ENCODE results near the gene CEP70. TPM values are rescaled to one million over a fixed set of nuclear protein-coding genes. Genes with fewer than 3 reads are reported as not detected.

CEP70 gene, protein sequence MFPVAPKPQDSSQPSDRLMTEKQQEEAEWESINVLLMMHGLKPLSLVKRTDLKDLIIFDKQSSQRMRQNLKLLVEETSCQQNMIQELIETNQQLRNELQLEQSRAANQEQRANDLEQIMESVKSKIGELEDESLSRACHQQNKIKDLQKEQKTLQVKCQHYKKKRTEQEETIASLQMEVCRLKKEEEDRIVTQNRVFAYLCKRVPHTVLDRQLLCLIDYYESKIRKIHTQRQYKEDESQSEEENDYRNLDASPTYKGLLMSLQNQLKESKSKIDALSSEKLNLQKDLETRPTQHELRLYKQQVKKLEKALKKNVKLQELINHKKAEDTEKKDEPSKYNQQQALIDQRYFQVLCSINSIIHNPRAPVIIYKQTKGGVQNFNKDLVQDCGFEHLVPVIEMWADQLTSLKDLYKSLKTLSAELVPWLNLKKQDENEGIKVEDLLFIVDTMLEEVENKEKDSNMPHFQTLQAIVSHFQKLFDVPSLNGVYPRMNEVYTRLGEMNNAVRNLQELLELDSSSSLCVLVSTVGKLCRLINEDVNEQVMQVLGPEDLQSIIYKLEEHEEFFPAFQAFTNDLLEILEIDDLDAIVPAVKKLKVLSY
- total RNA-seq, result 9.6 and 11.6 TPM in 2 replicates
- total RNA-seq (2013), result 12.0 TPM
- 1.00 and 1.9 TPM in 2 replicates for polyA plus RNA-seq
- 4.3 and 4.6 TPM in 2 replicates for polyA minus RNA-seq

DNA sequence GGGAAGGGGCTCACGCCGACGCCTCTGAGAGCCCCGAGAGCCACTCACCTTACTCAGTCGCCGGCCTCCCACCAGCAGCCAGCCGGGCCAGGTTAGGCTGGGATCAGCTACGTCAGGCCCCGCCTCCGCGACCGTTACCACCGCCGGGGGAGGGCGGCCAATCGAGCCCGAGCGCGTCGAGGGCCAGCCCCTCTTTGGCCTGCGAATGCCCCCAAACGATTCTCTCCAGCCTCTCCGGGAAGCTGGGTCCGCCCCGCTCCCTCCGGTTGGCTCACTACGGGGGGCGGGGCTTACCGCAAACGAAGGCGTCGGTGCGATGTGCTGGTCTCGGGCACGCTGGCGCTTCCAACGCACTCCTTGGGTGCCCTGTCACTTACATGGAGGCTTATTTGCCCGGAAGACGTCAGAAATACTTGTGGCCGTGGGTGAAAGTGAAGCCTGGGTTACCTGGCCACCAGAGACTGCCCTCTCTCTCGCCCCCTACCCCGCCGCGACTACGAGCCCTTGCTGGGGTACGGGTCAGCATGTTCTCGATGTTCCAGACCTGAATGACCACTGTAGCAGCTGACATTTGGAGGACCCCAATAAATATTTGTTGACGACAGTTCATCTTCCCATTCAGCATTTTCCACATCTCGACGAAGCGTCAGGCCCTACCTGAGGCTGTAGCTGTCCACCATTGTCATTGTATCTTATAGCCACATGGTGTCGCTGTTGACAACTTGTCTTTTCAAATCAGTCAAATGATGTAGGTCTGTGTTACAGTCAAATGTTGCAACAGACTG is at the start of gene CEP70:
Gene CEP70, minus strand, starts transcription at position 111 of the 785 bp plus-strand sequence. CDS start 21,333 bp downstream, outside the sequence.
- intact Hi-C loops (cut with micrococcal nuclease), result loop anchor here (1.0 to 10.0 kb wide), 6 partner anchors 15 to 1730 kb away; partner anchors contain the start of genes ARMC8, NCK1 and PIK3CB
- ChIA-PET CTCF (interaction anchor here (0.6 to 13.4 kb wide), 16 partner anchors 9 to 861 kb away, joined by 3 to 461 read pairs (median 5); partner anchors contain the start of gene FAIM), POLR2A (interaction anchor here (1.0 to 2.5 kb wide), 3 partner anchors 14 to 322 kb away, joined by 4 to 19 read pairs (median 18); partner anchors contain the start of gene FAIM)
- peak within 1 kb of the TSS; percentile 85 for H3K27ac Mint-ChIP-seq
- H3K4me1 Mint-ChIP-seq, result peaks cover 7% of the 10 kb centered on the region
- H3K27ac ChIP-seq (ENCODE audit: low read length in 2 of 2), result peak within 1 kb of the TSS; percentile 71 to 74
- no peaks in the 10 kb centered on the region for H4K20me1 ChIP-seq (ENCODE audit: control insufficient read depth, insufficient read depth, low read length, poor library complexity, severe bottlenecking)
- H3K4me2 ChIP-seq (replicated peaks; ENCODE audit: low read depth, low read length, poor library complexity, severe bottlenecking), result peak within 1 kb of the TSS; percentile 90
- H3K27me3 ChIP-seq (replicated peaks in 1 of 4; ENCODE audit: control extremely low read depth in 1 of 4, control insufficient read depth in 3 of 4, insufficient read depth in 4 of 4, low read length in 3 of 4), result peaks cover 0 to 3% (median 0%) of the 10 kb centered on the region in 4 experiments
- H3K27me3 Mint-ChIP-seq, result no peaks in the 10 kb centered on the region
- TF ChIP-seq EZH2 (IDR thresholded peaks at IDR 0.05; ENCODE audit: borderline replicate concordance, insufficient read depth, low read depth, low read length, poor library complexity, severe bottlenecking), result no peak
- TF ChIP-seq, protein P1, sequence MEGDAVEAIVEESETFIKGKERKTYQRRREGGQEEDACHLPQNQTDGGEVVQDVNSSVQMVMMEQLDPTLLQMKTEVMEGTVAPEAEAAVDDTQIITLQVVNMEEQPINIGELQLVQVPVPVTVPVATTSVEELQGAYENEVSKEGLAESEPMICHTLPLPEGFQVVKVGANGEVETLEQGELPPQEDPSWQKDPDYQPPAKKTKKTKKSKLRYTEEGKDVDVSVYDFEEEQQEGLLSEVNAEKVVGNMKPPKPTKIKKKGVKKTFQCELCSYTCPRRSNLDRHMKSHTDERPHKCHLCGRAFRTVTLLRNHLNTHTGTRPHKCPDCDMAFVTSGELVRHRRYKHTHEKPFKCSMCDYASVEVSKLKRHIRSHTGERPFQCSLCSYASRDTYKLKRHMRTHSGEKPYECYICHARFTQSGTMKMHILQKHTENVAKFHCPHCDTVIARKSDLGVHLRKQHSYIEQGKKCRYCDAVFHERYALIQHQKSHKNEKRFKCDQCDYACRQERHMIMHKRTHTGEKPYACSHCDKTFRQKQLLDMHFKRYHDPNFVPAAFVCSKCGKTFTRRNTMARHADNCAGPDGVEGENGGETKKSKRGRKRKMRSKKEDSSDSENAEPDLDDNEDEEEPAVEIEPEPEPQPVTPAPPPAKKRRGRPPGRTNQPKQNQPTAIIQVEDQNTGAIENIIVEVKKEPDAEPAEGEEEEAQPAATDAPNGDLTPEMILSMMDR (IDR thresholded peaks at IDR 0.05), result peak; percentile 92
- no peaks in the 10 kb centered on the region for H3K79me2 ChIP-seq (ENCODE audit: control insufficient read depth, insufficient read depth, low read length)
- peak; percentile 92 for ATAC-seq (ENCODE audit: low read depth)
- peak within 1 kb of the TSS; percentile 98 for H2AFZ ChIP-seq (ENCODE audit: insufficient read depth, low read depth, low read length, poor library complexity, severe bottlenecking)
- H3K4me3 Mint-ChIP-seq, result peak within 1 kb of the TSS; percentile 91
- peak within 1 kb of the TSS; percentile 76 for H3K9ac ChIP-seq (ENCODE audit: low read length)
- peaks cover 0 to 4% (median 3%) of the 10 kb centered on the region in 3 donors for H3K9me3 ChIP-seq (ENCODE audit: control extremely low read depth in 1 of 3, control insufficient read depth in 2 of 3, insufficient read depth in 1 of 3, low read length in 2 of 3)
- peaks cover 2% of the 10 kb centered on the region for H3K9me3 Mint-ChIP-seq (ENCODE audit: insufficient read depth)
- DNase-seq, result peak; percentile 93
- no peaks in the 10 kb centered on the region for H3K36me3 ChIP-seq (replicated peaks in 1 of 2; ENCODE audit: control extremely low read depth in 1 of 2, control insufficient read depth in 1 of 2, extremely low read depth in 1 of 2, insufficient read depth in 2 of 2, low read length in 1 of 2)
- WGBS (ENCODE audit: insufficient coverage), result under 1% methylated on average over 52 of the region's 52 CpGs
- peak within 1 kb of the TSS; percentile 69 to 93 (median 80) for H3K4me3 ChIP-seq (ENCODE audit: control extremely low read depth in 1 of 5, extremely low read depth in 1 of 5, insufficient read depth in 1 of 5, low read depth in 2 of 5, low read length in 4 of 5)
- peaks cover 5 to 10% of the 10 kb centered on the region in 2 donors for H3K4me1 ChIP-seq (ENCODE audit: control insufficient read depth in 2 of 2, insufficient read depth in 2 of 2, low read length in 2 of 2)

Measured in B cell (primary cell).